H1 (cell line): ENCODE measurements around the gene SCG5. TPM values are rescaled to one million over a fixed set of nuclear protein-coding genes. Genes with fewer than 3 reads are reported as not detected.

Experiments
- BACH1 ChIP-seq: IDR thresholded peaks from 2 replicates; pipeline ENCODE4 v1.6.1; 2012; ENCODE audit warnings: low read length, improper control_type of control experiment
- CBX8 ChIP-seq: fragments of 300-800, 300-1000 bp; sonication (generic); IDR thresholded peaks from 2 replicates; pipeline ENCODE4 v1.7.1; 2016; ENCODE audit warnings: low read depth, low read length, borderline replicate concordance
- KDM4A ChIP-seq: IDR thresholded peaks from one replicate; pipeline ENCODE4 v1.7.1; 2012; ENCODE audit warnings: low read depth, mild to moderate bottlenecking, moderate library complexity, low read length, inconsistent platforms; ENCODE audit not compliant: severe bottlenecking
- POLR2AphosphoS5 ChIP-seq: IDR thresholded peaks from 2 replicates; pipeline ENCODE4 v1.6.1; 2011; ENCODE audit warnings: low read depth, low read length
- SP2 ChIP-seq: IDR thresholded peaks from 2 replicates; pipeline ENCODE4 v1.6.1; 2012; ENCODE audit warnings: mild to moderate bottlenecking, low read length, inconsistent platforms
- polyA plus RNA-seq, 7 experiments: library from polyadenylated mRNA; depleted of rRNA in 3 of 7; stranded (reverse) in 5 of 7; unstranded in 2 of 7; fragments of >200 nt in 5 of 7; fragments of 200-250 nt in 2 of 7; gene quantifications; 1 replicate in 5 of 7; 2 replicates in 1 of 7; 4 replicates in 1 of 7; pipeline versions ENCODE4 v1.2.1 to v1.2.3, GENCODE V29; 2011 to 2013; ENCODE audit warnings: missing spikeins in 2 of 7, mixed read lengths in 2 of 7
- total RNA-seq: library from RNA; stranded (reverse); fragmentation: NEBNext Ultra II Directional; extraction: Animal tissue kit (Norgen Biotek cat#: 25700); gene quantifications from 2 replicates; pipeline ENCODE4 v1.2.1, GENCODE V29; 2021
- TF ChIP-seq, protein P1 (sequence below): IDR thresholded peaks from 2 replicates; pipeline ENCODE4 v1.6.1; 2012; ENCODE audit warnings: inconsistent platforms
- TF ChIP-seq, protein P2 (sequence below): fragments of 300-600 bp; sonication (generic); IDR thresholded peaks from 2 replicates; pipeline ENCODE4 v1.7.1; 2012; ENCODE audit warnings: low read length, moderate library complexity, mild to moderate bottlenecking, inconsistent platforms; ENCODE audit not compliant: insufficient replicate concordance

The SCG5 gene
- total and polyA plus RNA-seq, 2 of the 8 experiments (the other 6 are each of a cell fraction or from before 2014, with no cell fraction given) = 18.7 to 19.9 TPM

DNA sequence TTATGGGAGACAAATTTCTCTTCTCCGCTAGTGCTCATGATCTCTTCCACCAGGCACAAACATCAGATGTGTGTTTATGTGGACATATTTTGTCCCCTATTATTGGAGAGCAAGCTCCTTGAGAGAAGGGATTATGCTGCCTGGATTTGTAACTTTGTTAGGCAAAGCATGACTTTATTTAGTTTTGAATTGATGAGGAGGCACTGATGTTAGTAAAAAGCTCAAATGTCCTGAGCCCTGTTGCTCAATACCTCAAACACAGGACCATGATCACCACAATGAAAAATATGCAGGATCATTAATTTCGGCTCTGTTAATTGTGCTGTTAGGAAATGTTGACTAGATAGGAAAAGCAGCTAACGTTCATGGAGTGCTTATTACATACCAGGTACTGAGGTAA lies 29.1 kb downstream of the SCG5 start (continued):
- TF ChIP-seq, protein P1, sequence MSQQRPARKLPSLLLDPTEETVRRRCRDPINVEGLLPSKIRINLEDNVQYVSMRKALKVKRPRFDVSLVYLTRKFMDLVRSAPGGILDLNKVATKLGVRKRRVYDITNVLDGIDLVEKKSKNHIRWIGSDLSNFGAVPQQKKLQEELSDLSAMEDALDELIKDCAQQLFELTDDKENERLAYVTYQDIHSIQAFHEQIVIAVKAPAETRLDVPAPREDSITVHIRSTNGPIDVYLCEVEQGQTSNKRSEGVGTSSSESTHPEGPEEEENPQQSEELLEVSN = no peak
- TF ChIP-seq BACH1 = no peak
- no peak for TF ChIP-seq CBX8
- TF ChIP-seq POLR2AphosphoS5 = no peak
- TF ChIP-seq KDM4A = no peak
- no peak for TF ChIP-seq SP2
- TF ChIP-seq, protein P2, sequence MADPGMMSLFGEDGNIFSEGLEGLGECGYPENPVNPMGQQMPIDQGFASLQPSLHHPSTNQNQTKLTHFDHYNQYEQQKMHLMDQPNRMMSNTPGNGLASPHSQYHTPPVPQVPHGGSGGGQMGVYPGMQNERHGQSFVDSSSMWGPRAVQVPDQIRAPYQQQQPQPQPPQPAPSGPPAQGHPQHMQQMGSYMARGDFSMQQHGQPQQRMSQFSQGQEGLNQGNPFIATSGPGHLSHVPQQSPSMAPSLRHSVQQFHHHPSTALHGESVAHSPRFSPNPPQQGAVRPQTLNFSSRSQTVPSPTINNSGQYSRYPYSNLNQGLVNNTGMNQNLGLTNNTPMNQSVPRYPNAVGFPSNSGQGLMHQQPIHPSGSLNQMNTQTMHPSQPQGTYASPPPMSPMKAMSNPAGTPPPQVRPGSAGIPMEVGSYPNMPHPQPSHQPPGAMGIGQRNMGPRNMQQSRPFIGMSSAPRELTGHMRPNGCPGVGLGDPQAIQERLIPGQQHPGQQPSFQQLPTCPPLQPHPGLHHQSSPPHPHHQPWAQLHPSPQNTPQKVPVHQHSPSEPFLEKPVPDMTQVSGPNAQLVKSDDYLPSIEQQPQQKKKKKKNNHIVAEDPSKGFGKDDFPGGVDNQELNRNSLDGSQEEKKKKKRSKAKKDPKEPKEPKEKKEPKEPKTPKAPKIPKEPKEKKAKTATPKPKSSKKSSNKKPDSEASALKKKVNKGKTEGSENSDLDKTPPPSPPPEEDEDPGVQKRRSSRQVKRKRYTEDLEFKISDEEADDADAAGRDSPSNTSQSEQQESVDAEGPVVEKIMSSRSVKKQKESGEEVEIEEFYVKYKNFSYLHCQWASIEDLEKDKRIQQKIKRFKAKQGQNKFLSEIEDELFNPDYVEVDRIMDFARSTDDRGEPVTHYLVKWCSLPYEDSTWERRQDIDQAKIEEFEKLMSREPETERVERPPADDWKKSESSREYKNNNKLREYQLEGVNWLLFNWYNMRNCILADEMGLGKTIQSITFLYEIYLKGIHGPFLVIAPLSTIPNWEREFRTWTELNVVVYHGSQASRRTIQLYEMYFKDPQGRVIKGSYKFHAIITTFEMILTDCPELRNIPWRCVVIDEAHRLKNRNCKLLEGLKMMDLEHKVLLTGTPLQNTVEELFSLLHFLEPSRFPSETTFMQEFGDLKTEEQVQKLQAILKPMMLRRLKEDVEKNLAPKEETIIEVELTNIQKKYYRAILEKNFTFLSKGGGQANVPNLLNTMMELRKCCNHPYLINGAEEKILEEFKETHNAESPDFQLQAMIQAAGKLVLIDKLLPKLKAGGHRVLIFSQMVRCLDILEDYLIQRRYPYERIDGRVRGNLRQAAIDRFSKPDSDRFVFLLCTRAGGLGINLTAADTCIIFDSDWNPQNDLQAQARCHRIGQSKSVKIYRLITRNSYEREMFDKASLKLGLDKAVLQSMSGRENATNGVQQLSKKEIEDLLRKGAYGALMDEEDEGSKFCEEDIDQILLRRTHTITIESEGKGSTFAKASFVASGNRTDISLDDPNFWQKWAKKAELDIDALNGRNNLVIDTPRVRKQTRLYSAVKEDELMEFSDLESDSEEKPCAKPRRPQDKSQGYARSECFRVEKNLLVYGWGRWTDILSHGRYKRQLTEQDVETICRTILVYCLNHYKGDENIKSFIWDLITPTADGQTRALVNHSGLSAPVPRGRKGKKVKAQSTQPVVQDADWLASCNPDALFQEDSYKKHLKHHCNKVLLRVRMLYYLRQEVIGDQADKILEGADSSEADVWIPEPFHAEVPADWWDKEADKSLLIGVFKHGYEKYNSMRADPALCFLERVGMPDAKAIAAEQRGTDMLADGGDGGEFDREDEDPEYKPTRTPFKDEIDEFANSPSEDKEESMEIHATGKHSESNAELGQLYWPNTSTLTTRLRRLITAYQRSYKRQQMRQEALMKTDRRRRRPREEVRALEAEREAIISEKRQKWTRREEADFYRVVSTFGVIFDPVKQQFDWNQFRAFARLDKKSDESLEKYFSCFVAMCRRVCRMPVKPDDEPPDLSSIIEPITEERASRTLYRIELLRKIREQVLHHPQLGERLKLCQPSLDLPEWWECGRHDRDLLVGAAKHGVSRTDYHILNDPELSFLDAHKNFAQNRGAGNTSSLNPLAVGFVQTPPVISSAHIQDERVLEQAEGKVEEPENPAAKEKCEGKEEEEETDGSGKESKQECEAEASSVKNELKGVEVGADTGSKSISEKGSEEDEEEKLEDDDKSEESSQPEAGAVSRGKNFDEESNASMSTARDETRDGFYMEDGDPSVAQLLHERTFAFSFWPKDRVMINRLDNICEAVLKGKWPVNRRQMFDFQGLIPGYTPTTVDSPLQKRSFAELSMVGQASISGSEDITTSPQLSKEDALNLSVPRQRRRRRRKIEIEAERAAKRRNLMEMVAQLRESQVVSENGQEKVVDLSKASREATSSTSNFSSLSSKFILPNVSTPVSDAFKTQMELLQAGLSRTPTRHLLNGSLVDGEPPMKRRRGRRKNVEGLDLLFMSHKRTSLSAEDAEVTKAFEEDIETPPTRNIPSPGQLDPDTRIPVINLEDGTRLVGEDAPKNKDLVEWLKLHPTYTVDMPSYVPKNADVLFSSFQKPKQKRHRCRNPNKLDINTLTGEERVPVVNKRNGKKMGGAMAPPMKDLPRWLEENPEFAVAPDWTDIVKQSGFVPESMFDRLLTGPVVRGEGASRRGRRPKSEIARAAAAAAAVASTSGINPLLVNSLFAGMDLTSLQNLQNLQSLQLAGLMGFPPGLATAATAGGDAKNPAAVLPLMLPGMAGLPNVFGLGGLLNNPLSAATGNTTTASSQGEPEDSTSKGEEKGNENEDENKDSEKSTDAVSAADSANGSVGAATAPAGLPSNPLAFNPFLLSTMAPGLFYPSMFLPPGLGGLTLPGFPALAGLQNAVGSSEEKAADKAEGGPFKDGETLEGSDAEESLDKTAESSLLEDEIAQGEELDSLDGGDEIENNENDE = no peak
